Measurements from ENCODE around the gene VPS51. TPM values are rescaled to one million over a fixed set of nuclear protein-coding genes. Genes with fewer than 3 reads are reported as not detected.

VPS51 gene
- total and polyA plus RNA-seq, 2 of the 13 experiments (the other 11 are each of a cell fraction or from before 2014, with no cell fraction given) = 76.3 to 90.6 TPM

DNA sequence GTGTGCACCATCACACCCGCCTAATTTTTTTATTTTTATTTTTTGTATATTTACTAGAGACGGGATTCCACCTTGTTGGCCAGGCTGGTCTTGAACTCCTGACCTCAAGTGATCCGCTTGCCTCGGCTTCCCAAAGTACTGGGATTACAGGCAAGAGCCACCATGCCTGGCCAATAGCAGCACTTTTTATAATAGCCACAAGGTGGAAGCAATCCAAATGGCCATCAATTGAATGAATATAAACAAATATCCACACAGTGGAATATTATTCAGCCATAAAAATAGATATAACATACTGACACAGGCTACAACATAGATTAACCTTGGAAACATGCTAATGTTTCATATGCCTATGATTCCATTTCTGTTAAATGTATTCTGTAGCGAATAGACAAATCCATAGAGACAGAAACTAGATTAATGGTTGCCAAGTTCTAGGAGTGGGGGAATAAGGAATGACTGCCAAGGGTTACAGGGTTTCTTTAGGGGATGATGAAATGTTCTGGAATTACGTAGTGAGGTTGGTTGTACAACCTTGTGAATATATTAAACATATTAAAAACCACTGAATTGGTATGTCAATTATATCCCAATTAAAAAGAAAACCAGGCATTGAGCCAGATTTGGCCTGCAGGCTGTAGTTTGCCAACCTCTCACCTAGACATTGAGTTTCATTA, 4.8 kb downstream of the VPS51 start:
- Histone ChIP-seq H4K20me1 (ENCODE audit: insufficient read depth, low read length) (no peaks in the 10 kb centered on the region), H3K27ac (ENCODE audit: extremely low read length, insufficient read depth, low read length) (no peak overlapping the region), H3K9ac (ENCODE audit: insufficient read depth, low read depth, low read length) (no peak overlapping the region), H3K4me2 (ENCODE audit: low read depth, low read length) (no peak overlapping the region), H3K4me1 (ENCODE audit: insufficient read depth, low read length) (peaks cover 13% of the 10 kb centered on the region), H3K79me2 (ENCODE audit: insufficient read depth, low read length) (peaks cover 5% of the 10 kb centered on the region), H3K36me3 (replicated peaks in 1 of 2; ENCODE audit: control insufficient read depth in 1 of 2, insufficient read depth in 2 of 2, low read length in 2 of 2) (peaks cover 3 to 12% of the 10 kb centered on the region in 2 experiments; a peak in 3 of 5 replicates), H3K27me3 (ENCODE audit: control insufficient read depth in 1 of 2, insufficient read depth in 2 of 2, low read length in 2 of 2) (no peaks in the 10 kb centered on the region; a peak in 1 of 5 replicates), H3K4me3 (replicated peaks in 1 of 3; ENCODE audit: insufficient read depth in 1 of 3, low read depth in 2 of 3, low read length in 3 of 3) (no peak overlapping the region), H3K9me3 (ENCODE audit: low read length) (no peaks in the 10 kb centered on the region), H2AFZ (ENCODE audit: low read length) (no peak overlapping the region)
- intact Hi-C loops (cut with micrococcal nuclease; ENCODE audit: unreplicated experiment) (no loop called here), in situ Hi-C loops (cut with HindIII; ENCODE audit: extremely low pct_ligation_motif_present, low pct_unique_long_range_greater_than_20kb) (no loop called here)
- no TSS peak for BruUV-seq (replicated peaks)
- FAIRE-seq (no peak), DNase-seq (ENCODE audit: low spot score) (no peak), ATAC-seq (no peak)
- CTCF ChIA-PET (ENCODE audit: low intra/inter-chr PET ratio, low total read pairs) = no interaction called here
- POLR2A ChIA-PET = interaction anchor here (0.7 to 8.1 kb wide), 2 partner anchors 10 to 11 kb away, joined by 3 to 86 read pairs; partner anchors contain the start of gene TM7SF2
- 95% methylated on average over 6 of the region's 6 CpGs for WGBS (ENCODE audit: low lambda C conversion rate)
- TF ChIP-seq ETV6 (CRISPR knock-in tag; conservative IDR thresholded peaks at IDR 0.05) (no peak), ZNF382 (CRISPR knock-in tag; IDR thresholded peaks at IDR 0.05; ENCODE audit: borderline replicate concordance) (no peak), AGO1 (IDR thresholded peaks at IDR 0.05; ENCODE audit: low read depth, low read length, poor library complexity, severe bottlenecking) (no peak), ATF7 (IDR thresholded peaks at IDR 0.05) (no peak), ATF7 (CRISPR knock-in tag; IDR thresholded peaks at IDR 0.05) (no peak), RFXAP (CRISPR knock-in tag; IDR thresholded peaks at IDR 0.05; ENCODE audit: borderline replicate concordance) (no peak), DMAP1 (CRISPR knock-in tag; IDR thresholded peaks at IDR 0.05) (no peak), ZNF20 (CRISPR knock-in tag; IDR thresholded peaks at IDR 0.05) (no peak), KAT8 (CRISPR knock-in tag; IDR thresholded peaks at IDR 0.05) (no peak), ZNF292 (CRISPR knock-in tag; IDR thresholded peaks at IDR 0.05; ENCODE audit: borderline replicate concordance, low read depth) (no peak), MBD4 (IDR thresholded peaks at IDR 0.05; ENCODE audit: borderline replicate concordance, low read length) (no peak), NR2C2 (CRISPR knock-in tag; IDR thresholded peaks at IDR 0.05; ENCODE audit: borderline replicate concordance) (no peak), BRF2 (CRISPR knock-in tag; IDR thresholded peaks at IDR 0.05) (no peak), MATR3 (CRISPR knock-in tag; IDR thresholded peaks at IDR 0.05) (no peak), ZNF549 (CRISPR knock-in tag; IDR thresholded peaks at IDR 0.05) (no peak), ARID4A (CRISPR knock-in tag; IDR thresholded peaks at IDR 0.05; ENCODE audit: borderline replicate concordance) (no peak)
- TF ChIP-seq, protein P1, sequence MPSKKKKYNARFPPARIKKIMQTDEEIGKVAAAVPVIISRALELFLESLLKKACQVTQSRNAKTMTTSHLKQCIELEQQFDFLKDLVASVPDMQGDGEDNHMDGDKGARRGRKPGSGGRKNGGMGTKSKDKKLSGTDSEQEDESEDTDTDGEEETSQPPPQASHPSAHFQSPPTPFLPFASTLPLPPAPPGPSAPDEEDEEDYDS (CRISPR knock-in tag; IDR thresholded peaks at IDR 0.05) = no peak
- TF ChIP-seq, protein P2, sequence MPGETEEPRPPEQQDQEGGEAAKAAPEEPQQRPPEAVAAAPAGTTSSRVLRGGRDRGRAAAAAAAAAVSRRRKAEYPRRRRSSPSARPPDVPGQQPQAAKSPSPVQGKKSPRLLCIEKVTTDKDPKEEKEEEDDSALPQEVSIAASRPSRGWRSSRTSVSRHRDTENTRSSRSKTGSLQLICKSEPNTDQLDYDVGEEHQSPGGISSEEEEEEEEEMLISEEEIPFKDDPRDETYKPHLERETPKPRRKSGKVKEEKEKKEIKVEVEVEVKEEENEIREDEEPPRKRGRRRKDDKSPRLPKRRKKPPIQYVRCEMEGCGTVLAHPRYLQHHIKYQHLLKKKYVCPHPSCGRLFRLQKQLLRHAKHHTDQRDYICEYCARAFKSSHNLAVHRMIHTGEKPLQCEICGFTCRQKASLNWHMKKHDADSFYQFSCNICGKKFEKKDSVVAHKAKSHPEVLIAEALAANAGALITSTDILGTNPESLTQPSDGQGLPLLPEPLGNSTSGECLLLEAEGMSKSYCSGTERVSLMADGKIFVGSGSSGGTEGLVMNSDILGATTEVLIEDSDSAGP (CRISPR knock-in tag; IDR thresholded peaks at IDR 0.05; ENCODE audit: borderline replicate concordance) = no peak
